Neural cell (in vitro differentiated cells): ENCODE measurements around the gene GATA6. TPM values are rescaled to one million over a fixed set of nuclear protein-coding genes. Genes with fewer than 3 reads are reported as not detected.
"Not testable (repeated sequence)": the region's sequence is repeated elsewhere in the genome, so short reads cannot be mapped to it uniquely, and the experiment has no call there.

Source experiments
- H2AFZ ChIP-seq: fragments of 200-600, 300-800 bp; sonication (generic), shearing (Covaris generic); 2 replicates; pipeline ENCODE4 v1.6.0; 2014; ENCODE audit warnings: low read depth, mild to moderate bottlenecking, antibody characterized with exemption, low read length, moderate library complexity
- H3F3A ChIP-seq: fragments of 200-600 bp; shearing (Covaris generic); 2 replicates; pipeline ENCODE4 v1.6.1; 2016; ENCODE audit warnings: mild to moderate bottlenecking, moderate library complexity, mixed read lengths, antibody characterized with exemption, low read length; ENCODE audit not compliant: insufficient read depth, poor library complexity, severe bottlenecking
- H3K27ac ChIP-seq: fragments of 200-600, 300-800 bp; sonication (generic), shearing (Covaris generic); 2 replicates; pipeline ENCODE4 v1.5.1; 2014; ENCODE audit warnings: mild to moderate bottlenecking, low read length, moderate library complexity
- H3K27me3 ChIP-seq: fragments of 300-800, 200-600 bp; sonication (generic), shearing (Covaris generic); 2 replicates; pipeline ENCODE4 v1.6.0; 2014; ENCODE audit warnings: mild to moderate bottlenecking, low read depth, low read length, moderate library complexity; ENCODE audit not compliant: insufficient read depth
- H3K36me3 ChIP-seq: fragments of 300-800, 200-600 bp; sonication (generic), shearing (Covaris generic); 2 replicates; pipeline ENCODE4 v1.5.1; 2014; ENCODE audit warnings: mild to moderate bottlenecking, antibody characterized with exemption, low read length, moderate library complexity; ENCODE audit not compliant: insufficient read depth
- H3K4me2 ChIP-seq: fragments of 300-800, 200-600 bp; sonication (generic), shearing (Covaris generic); 2 replicates; pipeline ENCODE4 v1.6.0; 2014; ENCODE audit warnings: mild to moderate bottlenecking, low read length
- H3K4me3 ChIP-seq: fragments of 300-800, 200-600 bp; sonication (generic), shearing (Covaris generic); 2 replicates; pipeline ENCODE4 v1.5.1; 2014; ENCODE audit warnings: mild to moderate bottlenecking, low read length, moderate library complexity
- H3K79me2 ChIP-seq: fragments of 200-600 bp; shearing (Covaris generic); replicated peaks from 2 replicates; pipeline ENCODE4 v1.6.0; 2014; ENCODE audit warnings: mild to moderate bottlenecking, low read length, moderate library complexity; ENCODE audit not compliant: insufficient read depth
- H3K9ac ChIP-seq: fragments of 300-800, 200-600 bp; sonication (generic), shearing (Covaris generic); 2 replicates; pipeline ENCODE4 v1.6.1; 2016; ENCODE audit warnings: mild to moderate bottlenecking, low read length, mixed read lengths
- H3K9me2 ChIP-seq: fragments of 200-600 bp; shearing (Covaris generic); 2 replicates; pipeline ENCODE4 v1.6.1; 2016; ENCODE audit warnings: mild to moderate bottlenecking, low read length, mixed read lengths; ENCODE audit not compliant: insufficient read depth
- H3K9me3 ChIP-seq: fragments of 200-600, 300-800 bp; sonication (generic), shearing (Covaris generic); 2 replicates; pipeline ENCODE4 v1.6.1; 2016; ENCODE audit warnings: mild to moderate bottlenecking, mixed run types, low read length, moderate library complexity, mixed read lengths
- H4K20me1 ChIP-seq: fragments of 200-600 bp; shearing (Covaris generic); 2 replicates; pipeline ENCODE4 v1.6.1; 2016; ENCODE audit warnings: mild to moderate bottlenecking, mixed run types; ENCODE audit not compliant: insufficient read depth
- EP300 ChIP-seq: fragments of 450-650 bp; conservative IDR thresholded peaks from 2 replicates; pipeline ENCODE4 v1.6.1; 2014; ENCODE audit warnings: antibody characterized with exemption, mild to moderate bottlenecking, moderate library complexity; ENCODE audit not compliant: poor library complexity, severe bottlenecking
- EZH2 ChIP-seq: fragments of 200-600, 300-800 bp; shearing (Covaris generic), sonication (generic); IDR thresholded peaks from 2 replicates; pipeline ENCODE4 v1.6.1; 2014; ENCODE audit warnings: antibody characterized with exemption, low read length, borderline replicate concordance, mild to moderate bottlenecking; ENCODE audit not compliant: insufficient read depth, poor library complexity, severe bottlenecking
- MXI1 ChIP-seq: fragments of 450-650 bp; conservative IDR thresholded peaks from 2 replicates; pipeline ENCODE4 v1.6.1; 2014; ENCODE audit warnings: antibody characterized with exemption, mild to moderate bottlenecking; ENCODE audit not compliant: poor library complexity, severe bottlenecking
- POLR2AphosphoS5 ChIP-seq: IDR thresholded peaks from 2 replicates; pipeline ENCODE4 v1.6.1; 2012
- RAD21 ChIP-seq: fragments of 450-650 bp; conservative IDR thresholded peaks from 2 replicates; pipeline ENCODE4 v1.6.1; 2014; ENCODE audit warnings: antibody characterized with exemption, mild to moderate bottlenecking, moderate library complexity
- SMC3 ChIP-seq: fragments of 450-650 bp; conservative IDR thresholded peaks from 2 replicates; pipeline ENCODE4 v1.6.1; 2014; ENCODE audit warnings: antibody characterized with exemption, mild to moderate bottlenecking, moderate library complexity; ENCODE audit not compliant: poor library complexity
- TAF1 ChIP-seq: IDR thresholded peaks from 2 replicates; pipeline ENCODE4 v1.6.1; 2012; ENCODE audit warnings: low read depth
- polyA plus RNA-seq: library from polyadenylated mRNA; depleted of rRNA; stranded (reverse); fragments of >200 nt; gene quantifications from 2 replicates; pipeline ENCODE4 v1.2.3, GENCODE V29; 2014
- TF ChIP-seq, protein P1 (sequence below): IDR thresholded peaks from 2 replicates; pipeline ENCODE4 v1.6.1; 2012; ENCODE audit warnings: borderline replicate concordance
- TF ChIP-seq, protein P2 (sequence below): fragments of 450-650 bp; IDR thresholded peaks from 2 replicates; pipeline ENCODE4 v1.5.1; 2014; ENCODE audit warnings: antibody characterized with exemption, mild to moderate bottlenecking, moderate library complexity; ENCODE audit not compliant: poor library complexity, severe bottlenecking

Gene GATA6
- polyA plus RNA-seq, 1 donor from 2014 or later: not detected

DNA sequence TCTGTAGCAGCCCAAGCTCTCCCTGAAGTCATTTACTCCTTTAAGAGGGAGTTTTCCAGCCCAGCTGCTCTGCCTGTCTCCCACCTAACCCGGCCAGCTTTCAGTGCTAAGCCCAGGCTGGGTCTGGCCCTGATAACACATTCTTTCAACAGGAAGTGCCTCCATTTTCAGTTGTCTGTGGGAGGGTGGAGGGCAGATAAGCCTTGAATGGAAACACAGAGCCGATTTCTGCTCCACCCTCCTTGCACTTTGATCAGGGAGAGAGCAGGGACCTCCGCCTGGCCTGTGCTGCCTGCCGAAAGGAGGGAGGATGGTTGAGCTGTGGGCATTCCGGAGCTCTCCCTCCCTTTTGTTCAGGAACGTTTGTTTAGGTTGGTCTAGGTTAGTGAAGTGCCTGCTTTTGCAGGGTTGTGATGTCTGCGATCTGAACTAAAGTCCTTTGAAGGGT, 24.8 kb downstream of the GATA6 start:
- H3K27me3 ChIP-seq: no peaks in the 10 kb centered on the region
- H3K4me3 ChIP-seq: no peak overlapping the region
- TF ChIP-seq EZH2 (no peak), POLR2AphosphoS5 (no peak), MXI1 (no peak), EP300 (no peak), TAF1 (no peak), RAD21 (no peak), SMC3 (no peak)
- TF ChIP-seq, protein P1, sequence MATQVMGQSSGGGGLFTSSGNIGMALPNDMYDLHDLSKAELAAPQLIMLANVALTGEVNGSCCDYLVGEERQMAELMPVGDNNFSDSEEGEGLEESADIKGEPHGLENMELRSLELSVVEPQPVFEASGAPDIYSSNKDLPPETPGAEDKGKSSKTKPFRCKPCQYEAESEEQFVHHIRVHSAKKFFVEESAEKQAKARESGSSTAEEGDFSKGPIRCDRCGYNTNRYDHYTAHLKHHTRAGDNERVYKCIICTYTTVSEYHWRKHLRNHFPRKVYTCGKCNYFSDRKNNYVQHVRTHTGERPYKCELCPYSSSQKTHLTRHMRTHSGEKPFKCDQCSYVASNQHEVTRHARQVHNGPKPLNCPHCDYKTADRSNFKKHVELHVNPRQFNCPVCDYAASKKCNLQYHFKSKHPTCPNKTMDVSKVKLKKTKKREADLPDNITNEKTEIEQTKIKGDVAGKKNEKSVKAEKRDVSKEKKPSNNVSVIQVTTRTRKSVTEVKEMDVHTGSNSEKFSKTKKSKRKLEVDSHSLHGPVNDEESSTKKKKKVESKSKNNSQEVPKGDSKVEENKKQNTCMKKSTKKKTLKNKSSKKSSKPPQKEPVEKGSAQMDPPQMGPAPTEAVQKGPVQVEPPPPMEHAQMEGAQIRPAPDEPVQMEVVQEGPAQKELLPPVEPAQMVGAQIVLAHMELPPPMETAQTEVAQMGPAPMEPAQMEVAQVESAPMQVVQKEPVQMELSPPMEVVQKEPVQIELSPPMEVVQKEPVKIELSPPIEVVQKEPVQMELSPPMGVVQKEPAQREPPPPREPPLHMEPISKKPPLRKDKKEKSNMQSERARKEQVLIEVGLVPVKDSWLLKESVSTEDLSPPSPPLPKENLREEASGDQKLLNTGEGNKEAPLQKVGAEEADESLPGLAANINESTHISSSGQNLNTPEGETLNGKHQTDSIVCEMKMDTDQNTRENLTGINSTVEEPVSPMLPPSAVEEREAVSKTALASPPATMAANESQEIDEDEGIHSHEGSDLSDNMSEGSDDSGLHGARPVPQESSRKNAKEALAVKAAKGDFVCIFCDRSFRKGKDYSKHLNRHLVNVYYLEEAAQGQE: no peak
- TF ChIP-seq, protein P2, sequence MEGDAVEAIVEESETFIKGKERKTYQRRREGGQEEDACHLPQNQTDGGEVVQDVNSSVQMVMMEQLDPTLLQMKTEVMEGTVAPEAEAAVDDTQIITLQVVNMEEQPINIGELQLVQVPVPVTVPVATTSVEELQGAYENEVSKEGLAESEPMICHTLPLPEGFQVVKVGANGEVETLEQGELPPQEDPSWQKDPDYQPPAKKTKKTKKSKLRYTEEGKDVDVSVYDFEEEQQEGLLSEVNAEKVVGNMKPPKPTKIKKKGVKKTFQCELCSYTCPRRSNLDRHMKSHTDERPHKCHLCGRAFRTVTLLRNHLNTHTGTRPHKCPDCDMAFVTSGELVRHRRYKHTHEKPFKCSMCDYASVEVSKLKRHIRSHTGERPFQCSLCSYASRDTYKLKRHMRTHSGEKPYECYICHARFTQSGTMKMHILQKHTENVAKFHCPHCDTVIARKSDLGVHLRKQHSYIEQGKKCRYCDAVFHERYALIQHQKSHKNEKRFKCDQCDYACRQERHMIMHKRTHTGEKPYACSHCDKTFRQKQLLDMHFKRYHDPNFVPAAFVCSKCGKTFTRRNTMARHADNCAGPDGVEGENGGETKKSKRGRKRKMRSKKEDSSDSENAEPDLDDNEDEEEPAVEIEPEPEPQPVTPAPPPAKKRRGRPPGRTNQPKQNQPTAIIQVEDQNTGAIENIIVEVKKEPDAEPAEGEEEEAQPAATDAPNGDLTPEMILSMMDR: no peak
- H3F3A ChIP-seq: no peaks in the 10 kb centered on the region
- H4K20me1 ChIP-seq: no peaks in the 10 kb centered on the region
- H2AFZ ChIP-seq: no peak overlapping the region
- H3K36me3 ChIP-seq: no peaks in the 10 kb centered on the region
- no peak overlapping the region for H3K4me2 ChIP-seq
- H3K9ac ChIP-seq: no peak overlapping the region
- no peak overlapping the region for H3K27ac ChIP-seq
- H3K79me2 ChIP-seq: no peaks in the 10 kb centered on the region
- H3K9me3 ChIP-seq: no peaks in the 10 kb centered on the region
- no peaks in the 10 kb centered on the region for H3K9me2 ChIP-seq

DNA sequence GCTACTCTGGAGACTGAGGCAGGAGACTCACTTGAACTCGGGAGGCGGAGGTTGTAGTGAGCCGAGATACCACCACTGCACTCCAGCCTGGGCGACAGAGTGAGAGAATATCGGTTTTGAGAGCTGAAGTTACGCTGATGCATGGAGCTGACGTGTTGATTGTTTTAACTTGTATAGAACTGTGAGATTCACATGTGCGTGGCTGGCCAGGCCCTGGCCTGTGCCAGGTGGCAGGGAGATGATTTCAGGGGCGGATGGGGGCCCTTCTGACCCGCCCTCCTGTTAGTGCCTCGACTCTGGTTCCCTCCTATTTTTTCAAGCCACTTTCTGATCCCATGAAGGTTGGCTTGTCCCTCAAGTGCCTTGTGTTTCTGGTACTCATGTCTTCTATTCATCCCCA, 25.7 kb downstream of the GATA6 start:
- Histone ChIP-seq H3K9ac (no peak overlapping the region), H3K36me3 (no peaks in the 10 kb centered on the region), H3K27ac (no peak overlapping the region), H3K27me3 (no peaks in the 10 kb centered on the region), H3K4me2 (no peak overlapping the region), H2AFZ (no peak overlapping the region), H3K9me2 (no peaks in the 10 kb centered on the region), H4K20me1 (no peaks in the 10 kb centered on the region), H3K9me3 (no peaks in the 10 kb centered on the region), H3K4me3 (no peak overlapping the region), H3K79me2 (no peaks in the 10 kb centered on the region), H3F3A (no peaks in the 10 kb centered on the region)
- TF ChIP-seq TAF1: no peak
- TF ChIP-seq, protein P2: no peak
- TF ChIP-seq MXI1: no peak
- no peak for TF ChIP-seq POLR2AphosphoS5
- TF ChIP-seq EZH2: no peak
- TF ChIP-seq, protein P1: no peak
- no peak for TF ChIP-seq RAD21

DNA sequence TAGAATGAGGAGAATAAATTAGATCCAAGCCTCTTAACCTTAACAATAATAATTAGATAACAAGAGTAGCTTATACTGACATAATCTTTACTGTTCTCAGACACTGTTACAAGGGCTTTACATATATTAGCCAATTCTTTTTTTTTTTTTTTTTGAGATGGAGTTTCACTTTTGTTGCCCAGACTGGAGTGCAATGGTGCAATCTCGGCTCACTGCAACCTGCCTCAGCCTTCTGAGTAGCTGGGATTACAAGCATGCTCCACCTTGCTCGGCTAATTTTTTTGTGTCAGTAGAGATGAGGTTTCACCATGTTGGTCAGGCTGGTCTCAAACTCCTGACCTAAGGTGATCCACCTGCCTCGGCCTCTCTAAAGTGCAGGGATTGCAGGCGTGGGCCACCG, 27.6 kb downstream of the GATA6 start:
- not testable (repeated sequence) for H3K9me2 ChIP-seq, H3K36me3 ChIP-seq, H3K79me2 ChIP-seq, H3K27me3 ChIP-seq, H3K9ac ChIP-seq, H3K4me2 ChIP-seq, H4K20me1 ChIP-seq, H3K27ac ChIP-seq, H3K4me3 ChIP-seq, H3K9me3 ChIP-seq, H2AFZ ChIP-seq, H3F3A ChIP-seq
